HG02870 (cell line): ENCODE results near the gene CPEB1.
"Not testable (repeated sequence)": the region's sequence is repeated elsewhere in the genome, so short reads cannot be mapped to it uniquely, and the experiment has no call there.

ENCODE experiments used
- ATAC-seq: cut with Tn5 transposase; IDR thresholded peaks from one replicate; pipeline ENCODE4 v1.9.1; 2021; ENCODE audit warnings: mild to moderate bottlenecking, moderate library complexity; ENCODE audit not compliant: unreplicated experiment

CPEB1 gene

DNA sequence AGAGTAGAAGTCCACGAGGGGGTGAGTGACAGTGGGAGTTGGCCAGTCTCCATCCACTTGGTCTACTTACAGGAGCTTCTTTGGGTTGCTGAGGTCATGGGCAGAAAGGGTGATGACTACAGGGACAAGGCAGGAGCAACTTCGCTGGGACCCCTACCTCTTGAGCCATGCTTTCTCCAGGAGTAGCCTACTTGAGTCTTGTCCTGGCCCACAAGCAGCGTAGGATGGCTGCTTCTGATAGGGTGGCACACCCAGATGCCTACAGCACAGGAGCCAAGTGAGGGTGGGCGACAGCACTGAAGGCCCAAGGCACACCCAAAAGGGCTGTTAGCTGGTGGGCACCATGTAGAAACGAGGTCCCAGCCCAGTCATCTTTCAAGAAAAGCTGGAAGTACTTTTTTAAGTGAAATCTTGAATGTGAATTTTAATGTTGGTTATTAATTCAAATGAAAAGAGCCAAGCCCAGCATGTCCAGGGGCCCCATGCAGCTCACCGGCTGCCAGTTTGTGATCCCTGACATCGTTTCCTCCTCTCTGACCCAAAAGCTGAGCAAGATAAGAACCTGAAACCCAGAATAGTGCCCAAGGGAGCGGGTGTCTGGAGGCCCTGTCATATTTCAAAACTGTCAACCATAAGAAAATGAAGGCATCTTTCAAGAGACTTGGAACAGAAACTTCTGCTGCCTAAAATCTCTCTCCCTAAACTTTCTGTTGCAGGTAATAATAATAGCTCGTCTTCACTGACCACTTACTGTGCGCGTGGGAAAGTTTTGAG lies 2.2 kb upstream of the CPEB1 start:
- ATAC-seq, result no peak

DNA sequence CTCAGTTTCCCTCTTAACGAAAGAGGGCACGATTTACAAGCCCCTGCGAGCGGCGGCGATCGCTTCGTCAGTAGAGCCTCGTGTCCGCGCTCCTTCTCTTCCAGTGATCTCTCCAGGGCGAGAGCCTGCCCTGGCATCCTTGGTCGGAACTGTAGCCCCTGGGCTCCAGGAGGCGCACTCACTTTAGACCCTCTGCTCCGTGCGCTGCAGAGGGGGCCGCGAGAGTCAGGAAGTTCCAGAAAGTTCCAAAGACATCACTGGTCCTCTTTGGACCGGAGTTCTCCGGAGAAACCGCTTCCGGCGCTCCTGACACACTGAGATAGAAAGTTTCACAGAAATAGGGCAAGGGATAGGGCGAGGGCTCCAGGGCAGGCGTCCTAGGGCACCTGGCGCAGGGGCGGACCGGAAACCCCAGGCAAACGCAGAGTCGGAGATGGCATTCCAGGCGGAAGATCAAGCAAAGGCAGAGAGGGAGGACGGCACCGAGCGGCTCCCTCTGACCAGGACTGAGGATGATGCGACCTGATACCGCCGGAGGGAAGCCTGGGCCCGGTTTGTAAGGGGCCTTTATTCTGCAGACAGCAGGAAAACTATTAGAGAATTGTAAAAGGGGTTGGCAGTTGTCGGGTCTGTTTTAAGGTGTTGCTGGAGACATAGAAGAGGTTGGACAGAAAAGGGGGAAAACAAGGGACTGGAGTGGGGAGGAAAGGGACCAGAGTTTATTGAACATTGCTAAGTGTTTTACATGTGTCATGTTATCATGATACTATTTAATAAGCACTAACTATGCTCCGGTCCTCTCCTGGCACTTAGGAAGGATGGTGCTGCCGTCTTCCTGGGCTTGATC lies 1.3 kb upstream of the CPEB1 start:
- no peak for ATAC-seq

DNA sequence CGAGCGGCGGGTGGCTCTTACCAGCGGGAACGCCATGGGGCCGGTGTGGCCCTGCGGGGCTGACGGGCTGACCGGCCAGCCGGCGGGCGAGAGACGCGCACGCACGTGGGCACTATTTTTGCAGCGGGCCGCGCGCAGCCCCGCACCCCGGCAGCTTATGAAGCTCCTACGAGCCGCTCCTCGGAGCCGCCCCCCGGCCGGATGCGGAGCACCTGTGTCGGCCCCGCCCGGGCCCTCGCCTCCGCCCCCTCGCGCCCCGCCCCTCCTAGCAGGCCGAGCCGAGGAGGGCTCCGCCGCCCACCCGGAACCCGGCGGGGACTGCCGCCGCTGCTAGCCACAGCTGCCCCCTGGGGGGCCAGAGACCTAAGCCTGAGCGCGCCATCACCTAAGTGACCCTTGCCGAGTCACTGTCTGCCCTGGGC lies 683 bp upstream of the CPEB1 start:
- no peak for ATAC-seq

DNA sequence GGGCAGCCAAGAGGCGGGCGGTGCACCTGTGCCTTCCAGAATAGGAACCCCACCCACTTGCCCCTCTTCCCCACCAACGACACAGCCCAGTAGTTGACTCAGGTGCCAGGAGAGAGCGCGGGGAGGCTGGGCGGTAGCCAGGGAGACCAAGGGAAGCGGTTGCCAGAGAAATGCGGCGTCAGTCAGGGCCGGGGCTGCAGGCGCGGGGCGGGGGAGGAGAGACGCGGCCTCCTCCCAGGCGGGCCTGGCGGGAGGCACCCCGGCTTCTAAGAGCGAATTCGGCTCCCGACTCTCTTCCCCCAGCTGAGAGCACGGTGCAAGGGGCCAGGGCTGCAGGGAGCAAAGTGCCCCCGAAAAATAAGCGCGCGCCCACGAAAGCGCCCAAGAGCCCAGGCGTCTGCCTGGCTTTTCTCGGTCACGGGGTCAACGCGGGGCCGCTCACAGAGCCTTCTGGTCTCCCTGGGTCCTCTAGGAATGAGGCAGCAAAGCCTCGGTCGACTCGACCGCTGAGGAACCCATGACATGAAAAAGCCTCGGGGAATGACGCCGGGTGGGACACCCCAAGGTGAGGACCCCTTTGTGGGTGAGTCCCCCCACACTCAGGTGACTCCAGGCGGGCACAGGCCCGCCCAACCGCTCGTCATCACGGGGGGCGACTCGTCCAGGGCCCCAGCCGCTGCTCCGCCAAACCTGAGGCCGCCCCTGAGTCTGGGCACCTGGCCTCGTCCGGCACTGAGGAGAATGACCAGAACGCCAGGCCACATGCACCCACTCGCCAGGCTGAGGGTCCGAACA lies 716 bp downstream of the CPEB1 start:
- no peak for ATAC-seq

DNA sequence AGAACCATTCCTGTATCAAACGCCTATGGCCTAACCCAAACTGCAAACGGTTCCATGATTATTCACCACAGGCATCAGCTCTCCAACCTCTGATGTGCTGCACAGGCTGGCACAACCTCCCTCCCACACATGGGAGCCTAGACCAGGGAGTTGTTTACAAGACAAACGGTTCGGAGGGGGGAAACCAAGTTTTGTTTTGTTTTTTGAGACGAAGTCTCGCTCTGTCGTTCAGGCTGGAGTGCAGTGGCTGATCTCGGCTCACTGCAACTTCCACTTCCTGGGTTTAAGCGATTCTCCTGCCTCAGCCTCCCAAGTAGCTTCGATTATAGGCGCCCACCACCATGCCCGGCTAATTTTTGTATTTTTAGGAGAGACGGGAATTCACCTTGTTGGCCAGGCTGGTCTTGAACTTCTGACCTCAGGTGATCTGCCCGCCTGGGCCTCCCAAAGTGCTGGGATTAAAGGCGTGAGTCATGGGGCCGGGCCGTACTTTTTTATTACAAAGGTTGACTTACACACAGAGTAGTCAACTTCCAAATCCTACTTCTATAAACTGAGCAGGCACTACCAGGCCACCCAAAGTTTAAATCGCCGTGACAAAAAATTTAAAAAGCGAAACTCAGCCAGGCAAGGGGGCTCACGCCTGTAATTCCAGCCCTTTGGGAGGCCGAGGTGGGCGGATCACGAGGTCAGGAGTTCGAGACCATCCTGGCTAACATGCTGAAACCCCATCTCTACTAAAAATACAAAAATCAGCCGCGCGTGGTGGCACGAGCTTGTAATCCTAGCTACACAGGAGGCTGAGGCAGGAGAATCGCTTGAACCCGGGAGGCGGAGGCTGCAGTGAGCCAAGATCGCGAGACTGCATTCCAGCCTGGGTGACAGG lies 2.0 kb downstream of the CPEB1 start:
- ATAC-seq, result not testable (repeated sequence)

DNA sequence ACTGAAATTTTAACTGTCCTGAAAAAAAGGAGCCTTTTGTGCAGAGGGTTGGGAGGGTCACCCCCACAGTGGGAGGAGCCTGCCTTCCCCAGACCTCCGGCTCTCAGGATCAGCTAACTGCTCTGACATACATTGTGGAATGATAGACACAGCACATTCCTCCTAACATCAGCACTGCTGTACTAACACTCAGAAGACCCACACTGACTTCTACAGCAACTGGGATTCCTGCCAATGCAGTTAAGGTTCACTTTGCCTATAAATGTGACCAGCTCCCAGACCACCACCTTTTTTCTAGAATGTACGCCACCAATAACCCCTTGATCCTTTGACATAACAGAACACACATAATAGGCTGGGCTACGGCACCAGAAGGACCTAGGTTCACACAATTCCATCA lies 3.2 kb downstream of the CPEB1 start:
- ATAC-seq, result no peak

DNA sequence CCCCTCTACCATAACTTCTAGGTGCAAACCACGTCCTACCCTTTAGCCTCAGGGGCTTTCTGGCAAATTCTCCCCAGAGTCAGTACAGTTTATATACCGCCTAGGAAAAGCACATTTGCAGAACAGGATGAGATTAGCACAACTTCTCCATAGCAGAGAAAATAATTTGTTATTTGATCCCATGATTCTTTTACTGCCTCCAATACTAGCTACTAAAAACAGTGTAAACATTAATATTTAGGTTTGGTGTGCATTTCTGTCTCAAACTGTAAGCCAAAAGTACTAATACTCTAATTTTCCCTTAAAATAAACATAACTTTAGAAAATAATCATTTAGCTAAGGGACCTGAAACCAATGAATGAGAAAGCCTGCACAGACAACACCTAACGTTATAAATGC lies 4.5 kb downstream of the CPEB1 start:
- ATAC-seq, result no peak

DNA sequence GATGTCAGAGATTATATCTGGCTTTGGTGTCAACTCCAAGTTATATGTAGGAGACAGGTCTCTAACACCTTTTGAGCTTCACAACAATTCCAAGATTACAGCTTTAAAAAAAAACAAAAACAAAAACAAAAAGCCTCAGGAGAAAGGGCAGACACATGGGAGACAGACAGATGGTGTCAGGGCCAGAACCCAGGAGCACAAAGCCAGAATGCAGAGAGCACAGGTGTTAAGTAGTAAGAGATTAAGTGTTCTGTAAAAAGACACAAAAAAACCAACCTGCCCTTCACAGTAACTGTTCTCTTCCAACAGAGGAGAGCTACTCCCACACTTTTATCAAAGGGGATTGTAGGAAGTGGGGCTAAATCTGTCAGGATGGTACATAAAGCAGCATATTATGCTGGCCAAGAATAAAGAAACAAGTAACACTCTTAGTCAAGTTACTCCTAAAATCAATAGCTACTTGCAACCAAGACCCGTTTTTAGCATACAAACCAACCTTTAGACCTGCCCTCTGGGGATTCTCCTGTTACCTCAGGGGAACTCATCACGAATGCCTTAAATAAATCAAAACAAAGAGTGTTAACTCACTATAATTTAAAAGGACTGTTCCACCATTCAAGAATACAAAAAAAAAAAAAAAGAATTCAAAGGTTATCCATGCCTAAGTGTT lies 5.9 kb downstream of the CPEB1 start:
- no peak for ATAC-seq

DNA sequence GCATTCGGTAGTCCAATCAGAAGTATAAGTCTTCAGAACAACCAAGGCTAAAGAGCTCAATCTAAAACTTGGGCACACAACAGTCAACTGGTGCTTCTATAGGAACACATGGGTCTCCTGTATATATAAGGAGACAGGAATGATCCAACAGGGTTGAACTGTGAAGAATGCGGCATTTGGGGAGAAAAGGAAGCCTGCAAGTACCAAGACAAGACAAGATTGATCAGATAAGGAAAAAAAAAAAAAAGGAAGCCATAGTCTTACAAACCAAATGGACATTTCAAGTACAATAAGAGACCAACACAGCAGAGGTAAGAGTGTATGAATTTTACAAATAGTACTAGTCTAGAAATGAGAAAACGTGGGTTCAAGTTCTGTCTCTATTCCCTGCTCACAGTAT lies 6.5 kb downstream of the CPEB1 start:
- no peak for ATAC-seq

DNA sequence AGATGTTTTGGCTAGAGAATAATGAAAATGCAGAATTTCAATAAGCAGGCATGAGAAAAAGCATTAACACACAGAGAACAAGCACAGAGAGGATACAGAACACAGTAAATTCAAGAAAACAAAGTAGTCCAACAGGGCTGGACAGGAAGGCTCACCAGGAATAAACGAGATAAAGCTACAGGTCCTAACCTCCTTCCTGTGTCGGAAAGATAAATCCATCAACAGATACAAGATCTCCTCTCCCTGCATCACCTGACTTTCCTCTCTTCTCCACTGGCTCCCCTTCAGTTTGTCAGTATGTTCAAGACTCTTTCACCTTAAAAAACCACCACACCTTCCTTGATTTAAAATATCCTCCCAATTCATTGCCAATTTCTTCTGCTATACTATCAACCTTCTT lies 11.4 kb downstream of the CPEB1 start:
- ATAC-seq, result no peak

DNA sequence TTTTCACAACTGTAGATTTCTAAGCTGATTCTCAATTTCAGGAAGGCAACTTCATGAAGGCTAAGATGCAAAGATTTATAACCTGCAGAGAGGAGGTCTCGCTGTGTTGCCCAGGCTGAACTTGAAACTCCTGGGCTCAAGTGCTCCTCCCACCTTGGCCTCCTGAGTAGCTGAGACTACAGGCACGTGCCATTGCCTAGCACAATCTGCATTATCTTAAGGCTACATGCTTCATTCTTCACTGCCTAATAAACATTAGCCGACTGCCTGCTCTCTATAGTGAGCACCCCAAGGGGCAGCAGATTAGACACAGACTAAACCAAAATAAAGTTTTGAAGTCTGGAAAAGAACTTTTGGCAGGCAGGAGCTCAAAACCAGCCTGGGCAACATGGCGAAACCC lies 17.1 kb downstream of the CPEB1 start:
- ATAC-seq, result no peak

DNA sequence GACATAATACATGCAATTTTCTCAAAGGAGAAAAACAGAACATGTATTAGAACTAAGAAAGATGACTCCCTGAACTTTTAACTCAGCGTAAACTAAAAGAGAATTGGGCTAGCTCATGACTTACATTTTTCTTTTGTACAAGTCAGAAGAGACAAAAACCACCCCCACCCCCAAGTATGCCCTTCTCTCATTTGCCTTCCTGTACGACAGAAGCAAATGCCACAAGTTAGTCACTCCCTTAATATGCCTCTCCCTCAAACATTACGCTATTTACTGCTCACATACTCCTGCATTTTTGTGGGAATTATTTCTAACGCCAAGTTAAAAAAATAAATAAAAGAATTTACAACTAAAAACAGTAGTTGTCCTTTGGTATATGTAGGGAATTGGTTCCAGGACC lies 22.0 kb downstream of the CPEB1 start:
- ATAC-seq, result no peak

DNA sequence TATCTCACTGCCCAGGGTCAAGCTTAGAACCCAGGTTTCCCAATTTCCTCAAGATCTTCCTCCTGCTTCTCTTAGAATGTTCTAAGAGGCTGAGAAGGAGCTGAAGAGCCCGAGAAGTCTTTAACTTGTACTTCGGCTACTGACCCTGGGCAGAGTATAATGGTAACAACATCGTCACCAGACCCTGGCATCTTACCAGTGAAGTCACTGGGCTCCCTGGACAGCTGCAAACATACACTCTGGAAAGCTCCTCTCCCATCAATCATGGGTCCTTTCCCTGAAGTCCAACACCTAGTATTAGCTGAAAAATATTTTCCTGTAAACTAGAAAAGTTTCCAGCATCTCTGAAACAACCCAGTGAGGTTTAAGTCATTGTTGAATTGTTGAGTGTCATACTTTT lies 22.7 kb downstream of the CPEB1 start:
- ATAC-seq, result no peak

DNA sequence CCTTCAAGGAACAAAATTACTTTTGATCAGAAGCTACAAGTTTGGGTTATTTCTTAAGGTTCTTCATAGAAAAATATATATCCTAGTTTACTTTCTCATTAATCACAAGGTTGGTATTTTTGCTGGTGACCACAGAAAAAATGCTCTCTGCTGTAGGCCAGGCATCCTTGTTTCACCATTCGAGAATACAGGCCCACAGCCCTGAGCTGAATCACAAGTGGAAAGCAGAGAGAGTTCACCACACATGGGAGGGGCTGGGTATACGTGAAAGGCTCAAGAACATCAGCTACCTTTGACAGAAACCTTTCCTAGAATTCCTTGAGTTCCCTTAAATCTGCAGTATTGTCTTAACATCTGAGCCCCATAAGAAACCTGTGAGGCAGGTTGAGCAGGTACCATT lies 23.2 kb downstream of the CPEB1 start:
- ATAC-seq, result no peak

DNA sequence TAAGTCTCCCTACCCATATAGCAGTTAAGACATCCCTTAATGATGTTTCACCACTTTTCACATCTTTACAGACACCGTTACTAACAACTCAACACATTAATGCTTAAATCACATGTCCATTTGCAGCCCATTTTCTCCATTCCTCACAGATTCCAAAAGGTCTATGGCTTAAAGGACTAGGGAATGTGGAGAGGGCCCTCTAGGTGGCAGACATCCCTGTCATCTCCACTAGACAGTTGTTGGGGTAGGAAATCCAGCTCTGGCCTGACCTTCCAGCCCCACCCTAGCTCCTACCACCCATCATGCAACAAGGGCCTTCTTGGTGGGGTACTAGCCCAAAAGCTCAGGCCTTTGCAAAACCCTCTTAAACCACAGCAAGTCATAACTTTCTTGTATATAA lies 25.2 kb downstream of the CPEB1 start:
- ATAC-seq, result no peak

DNA sequence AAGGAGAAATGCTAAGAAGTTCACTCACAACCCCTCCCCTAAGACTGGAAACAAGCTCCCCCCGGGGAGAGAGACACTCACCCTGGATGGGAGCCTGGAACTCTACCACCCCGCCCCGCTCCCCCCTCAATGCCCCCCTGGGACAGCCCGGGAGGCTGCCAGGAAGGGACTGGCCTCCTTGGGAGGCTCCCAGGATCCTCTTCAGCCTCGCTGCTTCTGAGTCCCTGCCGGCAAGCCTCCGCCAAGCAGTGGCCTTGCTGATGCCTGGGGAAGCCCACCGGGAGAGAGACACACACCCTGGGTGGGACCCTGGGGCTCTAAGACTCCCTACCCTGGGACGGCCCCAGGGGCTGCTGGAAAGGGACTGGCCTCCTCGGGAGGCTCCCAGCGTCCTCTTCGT lies 33.4 kb downstream of the CPEB1 start:
- ATAC-seq, result no peak

DNA sequence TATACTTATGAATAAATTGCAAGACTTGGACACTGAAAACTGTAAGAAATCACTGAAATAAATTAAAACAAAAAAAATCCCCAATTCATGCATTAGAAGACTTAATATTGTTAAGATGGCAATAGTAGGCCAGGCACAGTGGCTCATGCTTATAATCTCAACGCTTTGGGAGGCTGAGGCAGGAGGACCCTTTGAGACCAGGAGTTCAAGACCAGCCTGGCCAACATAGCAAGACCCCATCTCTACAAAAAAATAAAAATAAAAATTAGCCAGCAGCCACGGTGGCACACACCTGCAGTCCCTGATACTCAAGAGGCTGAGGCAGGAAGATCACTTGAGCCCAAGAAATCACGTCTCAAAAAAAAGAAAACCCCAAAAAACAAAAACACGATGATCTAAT lies 35.8 kb downstream of the CPEB1 start:
- ATAC-seq, result no peak

DNA sequence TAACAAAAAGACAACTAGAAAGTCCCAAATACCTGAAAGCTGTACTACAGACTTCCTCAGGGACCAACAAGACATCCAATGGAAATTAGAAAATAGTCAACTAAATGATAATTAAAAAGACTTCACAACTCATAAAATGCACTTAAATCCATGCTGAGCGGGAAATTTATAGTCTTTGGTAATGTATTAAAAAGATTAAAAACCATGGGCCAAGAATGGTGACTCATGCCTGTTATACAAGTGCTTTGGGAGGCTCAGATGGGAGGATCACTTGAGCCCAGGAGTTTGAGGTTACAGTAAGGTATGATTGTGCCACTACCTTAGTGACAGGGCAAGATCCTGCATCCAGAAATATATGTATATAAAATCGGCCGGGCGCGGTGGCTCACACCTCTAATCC lies 45.0 kb downstream of the CPEB1 start:
- no peak for ATAC-seq

DNA sequence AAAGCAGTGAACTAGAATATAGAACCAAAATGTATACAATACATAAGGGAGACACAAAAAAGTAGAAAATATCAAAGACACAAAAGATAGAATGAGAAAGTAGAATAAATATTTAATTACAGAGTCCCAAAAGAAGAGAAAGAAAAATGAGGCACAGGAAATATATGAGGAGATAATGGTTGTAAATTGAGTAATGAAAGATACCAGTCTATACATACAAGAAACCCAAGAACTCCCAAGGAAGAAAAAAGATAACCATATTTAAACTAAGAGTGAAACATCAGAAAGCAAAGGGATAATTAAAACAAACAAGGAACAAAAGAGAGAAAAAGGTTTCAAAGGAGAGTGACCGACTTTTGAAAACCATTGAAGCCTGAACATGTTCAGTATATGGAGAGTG lies 47.3 kb downstream of the CPEB1 start:
- ATAC-seq, result no peak

DNA sequence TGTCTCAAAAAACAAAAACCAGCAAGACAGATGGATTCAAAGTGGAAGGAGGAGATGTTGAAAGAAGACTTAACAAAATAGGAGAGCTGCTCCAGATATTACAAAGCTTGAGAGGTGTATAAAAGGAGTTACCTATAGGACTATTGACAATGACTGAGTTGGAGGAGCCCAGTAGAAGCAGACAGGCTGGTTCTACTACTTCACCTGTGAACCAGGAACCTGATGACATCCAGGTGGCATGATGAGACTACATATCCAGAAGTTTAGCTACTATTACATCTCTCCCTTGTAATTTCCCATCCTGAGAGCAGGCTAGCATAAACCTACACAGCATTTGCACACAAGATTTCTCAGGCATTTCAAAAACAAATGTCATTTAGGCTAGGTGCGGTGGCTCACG lies 49.3 kb downstream of the CPEB1 start:
- ATAC-seq, result no peak
